H1 (cell line): Measurements from ENCODE around the gene CYP2W1. TPM values are rescaled to one million over a fixed set of nuclear protein-coding genes. Genes with fewer than 3 reads are reported as not detected.

Experiments
- ATF3 ChIP-seq: IDR thresholded peaks from 2 replicates; pipeline ENCODE4 v1.6.1; 2011; ENCODE audit warnings: low read depth, mild to moderate bottlenecking, low read length; ENCODE audit not compliant: insufficient read depth
- CHD1 ChIP-seq: IDR thresholded peaks from 2 replicates; pipeline ENCODE4 v1.6.1; 2012; ENCODE audit warnings: low read depth, low read length, improper control_type of control experiment
- E2F6 ChIP-seq: IDR thresholded peaks from 2 replicates; pipeline ENCODE4 v1.6.1; 2012; ENCODE audit warnings: inconsistent platforms
- GABPA ChIP-seq: IDR thresholded peaks from 2 replicates; pipeline ENCODE4 v1.6.1; 2011; ENCODE audit warnings: mild to moderate bottlenecking, low read length, moderate library complexity, borderline replicate concordance; ENCODE audit not compliant: insufficient read depth
- MAFK ChIP-seq: IDR thresholded peaks from 2 replicates; pipeline ENCODE4 v1.6.1; 2012; ENCODE audit warnings: low read depth, mild to moderate bottlenecking, improper control_type of control experiment, low read length
- MAX ChIP-seq: IDR thresholded peaks from 2 replicates; pipeline ENCODE4 v1.6.1; 2012; ENCODE audit warnings: inconsistent platforms
- SIRT6 ChIP-seq: IDR thresholded peaks from one replicate; pipeline ENCODE4 v1.7.1; 2012; ENCODE audit warnings: low read length, inconsistent platforms
- SIX5 ChIP-seq: IDR thresholded peaks from 2 replicates; pipeline ENCODE4 v1.6.1; 2011; ENCODE audit warnings: mild to moderate bottlenecking, low read depth, low read length
- TEAD4 ChIP-seq: IDR thresholded peaks from 2 replicates; pipeline ENCODE4 v1.6.1; 2012; ENCODE audit warnings: low read depth, low read length, inconsistent platforms, mixed read lengths
- polyA plus RNA-seq, 7 experiments: library from polyadenylated mRNA; depleted of rRNA in 3 of 7; stranded (reverse) in 5 of 7; unstranded in 2 of 7; fragments of >200 nt in 5 of 7; fragments of 200-250 nt in 2 of 7; gene quantifications; 1 replicate in 5 of 7; 2 replicates in 1 of 7; 4 replicates in 1 of 7; pipeline versions ENCODE4 v1.2.1 to v1.2.3, GENCODE V29; 2011 to 2013; ENCODE audit warnings: missing spikeins in 2 of 7, mixed read lengths in 2 of 7
- total RNA-seq: library from RNA; stranded (reverse); fragmentation: NEBNext Ultra II Directional; extraction: Animal tissue kit (Norgen Biotek cat#: 25700); gene quantifications from 2 replicates; pipeline ENCODE4 v1.2.1, GENCODE V29; 2021

CYP2W1 gene
- total and polyA plus RNA-seq, 2 of the 8 experiments (the other 6 are each of a cell fraction or from before 2014, with no cell fraction given): not detected

- TF ChIP-seq ATF3 (no peak), CHD1 (no peak), GABPA (no peak), SIRT6 (no peak), MAFK (no peak), TEAD4 (no peak), MAX (no peak), SIX5 (no peak), E2F6 (no peak)
Observed at GRCh38 chr7:985915-986741, 3.1 kb downstream of the CYP2W1 start (continued).
